ENCODE data around the gene ARHGEF10L.

The ARHGEF10L gene

DNA sequence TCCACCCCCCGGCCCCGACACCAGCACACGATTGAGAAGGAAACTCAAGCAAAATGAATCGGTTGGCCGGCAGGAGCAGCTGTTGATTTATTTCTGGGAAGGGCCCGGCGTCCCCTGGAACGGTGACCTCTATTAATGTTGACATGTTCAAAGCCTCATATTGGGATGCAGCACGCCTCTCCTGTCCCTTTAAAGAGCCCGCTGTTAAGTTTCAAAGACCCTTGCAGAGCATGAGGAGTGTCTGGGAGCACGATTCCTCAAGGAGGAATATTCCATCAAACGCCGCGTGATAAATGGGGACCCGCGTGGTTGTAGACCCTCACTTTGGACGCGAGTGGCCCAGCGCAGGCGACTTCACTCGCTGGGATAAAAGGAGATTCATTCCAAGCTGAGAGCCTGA is 194.2 kb downstream of the ARHGEF10L start:
- no peak overlapping the region for H3K27ac ChIP-seq
- TF ChIP-seq, protein P1, sequence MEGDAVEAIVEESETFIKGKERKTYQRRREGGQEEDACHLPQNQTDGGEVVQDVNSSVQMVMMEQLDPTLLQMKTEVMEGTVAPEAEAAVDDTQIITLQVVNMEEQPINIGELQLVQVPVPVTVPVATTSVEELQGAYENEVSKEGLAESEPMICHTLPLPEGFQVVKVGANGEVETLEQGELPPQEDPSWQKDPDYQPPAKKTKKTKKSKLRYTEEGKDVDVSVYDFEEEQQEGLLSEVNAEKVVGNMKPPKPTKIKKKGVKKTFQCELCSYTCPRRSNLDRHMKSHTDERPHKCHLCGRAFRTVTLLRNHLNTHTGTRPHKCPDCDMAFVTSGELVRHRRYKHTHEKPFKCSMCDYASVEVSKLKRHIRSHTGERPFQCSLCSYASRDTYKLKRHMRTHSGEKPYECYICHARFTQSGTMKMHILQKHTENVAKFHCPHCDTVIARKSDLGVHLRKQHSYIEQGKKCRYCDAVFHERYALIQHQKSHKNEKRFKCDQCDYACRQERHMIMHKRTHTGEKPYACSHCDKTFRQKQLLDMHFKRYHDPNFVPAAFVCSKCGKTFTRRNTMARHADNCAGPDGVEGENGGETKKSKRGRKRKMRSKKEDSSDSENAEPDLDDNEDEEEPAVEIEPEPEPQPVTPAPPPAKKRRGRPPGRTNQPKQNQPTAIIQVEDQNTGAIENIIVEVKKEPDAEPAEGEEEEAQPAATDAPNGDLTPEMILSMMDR (conservative IDR thresholded peaks at IDR 0.05): no peak
- no peak for TF ChIP-seq ZFX (IDR thresholded peaks at IDR 0.05)

DNA sequence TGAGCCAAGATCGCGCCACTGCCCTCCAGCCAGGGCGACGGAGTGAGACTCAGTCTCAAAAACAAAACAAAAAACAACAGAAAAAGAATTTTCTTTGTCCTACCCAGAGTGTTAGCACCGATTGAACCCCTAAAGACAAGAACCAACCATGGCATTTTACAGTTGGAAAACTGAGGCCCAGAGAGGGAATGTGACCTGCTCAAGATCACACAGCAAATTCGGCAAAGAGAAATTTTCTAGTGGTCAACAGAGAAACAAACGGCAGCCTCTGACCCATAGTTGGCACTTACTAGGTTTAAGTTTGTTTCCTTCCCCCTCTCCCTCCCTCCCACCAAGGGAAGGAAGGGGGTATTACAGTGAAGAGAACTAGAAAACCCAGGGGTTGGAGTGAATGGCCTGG is 195.1 kb downstream of the ARHGEF10L start:
- TF ChIP-seq ZFX (IDR thresholded peaks at IDR 0.05): no peak
- TF ChIP-seq, protein P1 (conservative IDR thresholded peaks at IDR 0.05): no peak
- H3K27ac ChIP-seq: no peak overlapping the region

DNA sequence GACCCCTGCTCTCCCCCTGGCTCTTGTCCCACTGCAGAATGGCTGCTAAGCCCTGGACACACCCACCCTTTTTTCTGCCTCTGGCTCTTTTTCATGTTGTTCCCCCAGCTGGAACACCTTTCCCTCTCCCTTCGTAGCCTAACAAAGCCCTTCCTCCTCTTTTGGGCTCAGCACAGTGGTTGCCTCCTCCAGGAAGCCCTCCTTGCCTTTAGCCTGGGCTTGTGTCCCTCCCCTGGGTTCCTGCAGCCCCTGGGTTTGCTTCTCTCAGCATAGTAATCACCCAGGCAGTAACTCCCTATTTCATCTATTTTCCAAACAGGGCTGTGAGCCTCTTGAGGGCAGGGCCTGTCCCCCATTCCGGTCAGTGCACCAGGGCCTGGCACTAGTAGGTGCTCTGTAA is 195.8 kb downstream of the ARHGEF10L start:
- H3K27ac ChIP-seq: no peak overlapping the region
- no peak for TF ChIP-seq ZFX (IDR thresholded peaks at IDR 0.05)
- TF ChIP-seq, protein P1 (conservative IDR thresholded peaks at IDR 0.05): no peak

DNA sequence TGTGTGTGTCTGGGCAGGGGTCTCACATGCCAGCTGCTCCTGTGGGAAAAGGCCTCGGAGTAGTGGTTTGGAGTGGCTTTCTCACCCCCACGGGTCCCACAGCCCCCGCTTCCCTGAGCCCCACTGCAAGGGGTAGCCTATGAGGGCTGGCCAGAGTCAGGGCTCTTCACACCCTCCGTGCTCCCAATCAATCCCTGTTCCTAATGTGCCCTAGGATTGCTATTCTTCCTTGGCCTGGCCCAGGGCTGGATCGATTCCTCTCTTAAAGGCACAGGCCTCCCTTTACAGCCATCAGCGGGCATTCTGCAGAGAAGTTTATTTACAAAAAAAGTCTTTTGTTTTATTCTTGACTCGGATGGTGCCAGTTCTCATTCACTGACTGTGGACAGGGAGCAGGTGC is 196.3 kb downstream of the ARHGEF10L start:
- TF ChIP-seq, protein P1 (conservative IDR thresholded peaks at IDR 0.05): no peak
- TF ChIP-seq ZFX (IDR thresholded peaks at IDR 0.05): no peak
- H3K27ac ChIP-seq: no peak overlapping the region

DNA sequence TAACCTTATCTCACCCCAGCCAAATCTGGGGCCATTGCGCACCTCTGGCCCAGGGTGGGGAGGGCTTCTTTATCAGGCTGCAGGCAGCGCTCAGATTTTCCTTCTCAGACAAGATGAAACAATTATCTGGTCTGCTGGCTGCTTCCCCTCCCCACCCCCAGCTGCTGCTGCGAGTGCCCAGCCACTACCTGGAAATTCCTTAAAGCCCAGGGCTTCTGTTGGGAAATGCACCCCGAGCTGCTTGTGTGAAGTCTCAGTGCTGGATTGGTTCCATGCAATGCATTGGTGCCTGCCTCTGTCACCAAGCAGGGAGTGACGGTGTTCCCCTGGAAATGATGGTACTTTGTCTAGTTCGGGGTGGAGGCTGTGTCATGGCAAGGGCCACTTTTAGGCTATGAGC is 197.1 kb downstream of the ARHGEF10L start:
- TF ChIP-seq ZFX (IDR thresholded peaks at IDR 0.05): no peak
- TF ChIP-seq, protein P1 (conservative IDR thresholded peaks at IDR 0.05): no peak
- no peak overlapping the region for H3K27ac ChIP-seq

DNA sequence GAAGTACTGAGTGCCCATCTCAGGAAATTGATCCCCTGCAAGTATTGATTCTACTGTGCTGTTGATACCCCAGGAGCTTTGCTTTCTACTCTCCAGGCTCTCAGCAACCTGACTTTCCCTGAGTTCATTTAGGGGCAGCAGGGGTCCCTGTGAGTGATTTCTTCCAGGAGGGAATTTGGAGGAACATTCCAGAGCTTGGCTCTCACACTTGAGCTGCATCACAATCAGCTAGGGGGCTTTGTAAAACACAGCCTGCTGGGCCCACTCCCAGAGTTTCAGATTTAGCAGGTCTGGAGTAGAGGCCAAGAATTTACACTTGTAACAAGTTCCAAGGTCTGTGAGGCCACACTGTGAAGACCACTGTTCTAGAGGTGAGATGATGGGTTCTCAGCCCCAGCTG is 199.6 kb downstream of the ARHGEF10L start:
- TF ChIP-seq, protein P1 (conservative IDR thresholded peaks at IDR 0.05): no peak
- TF ChIP-seq ZFX (IDR thresholded peaks at IDR 0.05): no peak
- H3K27ac ChIP-seq: no peak overlapping the region

DNA sequence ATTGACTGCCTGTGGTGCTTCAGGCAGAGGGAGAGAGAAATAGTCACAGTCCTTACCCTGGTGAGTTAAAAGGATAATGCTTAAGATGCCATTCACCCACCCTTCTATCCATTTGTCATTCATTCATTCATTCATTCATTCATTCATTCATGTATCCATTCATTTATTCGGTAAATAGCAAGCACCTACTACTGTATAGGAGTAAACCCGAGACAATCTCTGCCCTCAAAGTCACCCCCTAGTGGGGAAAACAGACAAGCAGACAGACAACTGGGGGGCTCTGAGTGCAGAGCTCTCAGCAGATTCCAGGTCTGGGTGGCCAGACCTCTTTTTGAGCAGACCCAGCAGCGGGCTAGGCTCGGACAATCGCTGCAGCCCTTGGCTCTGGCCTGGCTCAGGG is 201.6 kb downstream of the ARHGEF10L start:
- no peak overlapping the region for H3K27ac ChIP-seq
- TF ChIP-seq, protein P1 (conservative IDR thresholded peaks at IDR 0.05): no peak
- no peak for TF ChIP-seq ZFX (IDR thresholded peaks at IDR 0.05)

Measured in C4-2B (cell line).